ENCODE results near the gene ZNF284. TPM values are rescaled to one million over a fixed set of nuclear protein-coding genes. Genes with fewer than 3 reads are reported as not detected.

Gene ZNF284
- 4.0 TPM for total RNA-seq (ENCODE audit: unreplicated experiment)
- long read RNA-seq, result 0 reads

DNA sequence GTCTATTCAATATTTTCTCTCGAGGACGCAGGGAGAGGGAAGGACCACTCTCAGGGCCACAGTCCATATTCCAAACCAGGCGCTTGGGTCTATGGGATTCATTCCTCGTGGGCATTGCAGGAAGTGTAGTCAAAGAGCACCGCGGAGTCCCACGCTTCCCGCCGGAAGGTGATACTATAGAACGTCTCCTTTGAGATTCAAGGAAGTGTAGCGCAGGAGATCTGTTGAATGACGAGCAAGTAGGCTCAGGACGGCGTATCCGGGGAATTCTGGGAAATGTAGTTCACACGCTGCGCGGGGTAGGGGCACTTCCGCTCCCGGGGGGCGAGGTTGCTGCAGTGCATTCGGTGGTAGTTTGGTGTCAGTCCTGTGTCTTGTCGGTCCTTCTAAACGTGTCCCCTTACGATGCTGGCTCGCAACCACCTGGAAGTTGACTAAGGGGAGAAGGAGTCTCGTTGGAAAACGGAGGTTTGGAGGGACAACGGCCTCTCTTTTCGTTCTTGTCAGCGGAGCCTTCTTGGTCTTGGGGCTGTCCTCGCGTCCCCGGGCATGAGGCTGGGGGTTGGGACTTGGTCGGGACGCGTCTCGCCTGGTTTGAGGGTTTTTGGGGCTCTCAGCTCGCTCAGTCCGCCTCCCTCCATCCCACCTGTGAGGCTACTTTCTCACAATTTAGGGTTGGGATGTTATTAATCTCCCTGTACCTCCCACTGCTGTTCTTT is at the start of gene ZNF284:
TSS of gene ZNF284 (plus strand) at position 336 of the 719 bp plus-strand sequence. CDS start 4,231 bp downstream, outside the sequence.
- peak within 1 kb of the TSS; percentile 65 for H3K27ac Mint-ChIP-seq (ENCODE audit: unreplicated experiment)
- peaks cover 15% of the 10 kb centered on the region for H3K4me1 Mint-ChIP-seq (ENCODE audit: unreplicated experiment)
- peaks cover 5% of the 10 kb centered on the region for H3K27me3 Mint-ChIP-seq (ENCODE audit: unreplicated experiment)
- peak; percentile 74 for DNase-seq (ENCODE audit: low spot score)
- H3K36me3 Mint-ChIP-seq (ENCODE audit: low read depth, unreplicated experiment), result peaks cover 34% of the 10 kb centered on the region
- TF ChIP-seq, protein P1, sequence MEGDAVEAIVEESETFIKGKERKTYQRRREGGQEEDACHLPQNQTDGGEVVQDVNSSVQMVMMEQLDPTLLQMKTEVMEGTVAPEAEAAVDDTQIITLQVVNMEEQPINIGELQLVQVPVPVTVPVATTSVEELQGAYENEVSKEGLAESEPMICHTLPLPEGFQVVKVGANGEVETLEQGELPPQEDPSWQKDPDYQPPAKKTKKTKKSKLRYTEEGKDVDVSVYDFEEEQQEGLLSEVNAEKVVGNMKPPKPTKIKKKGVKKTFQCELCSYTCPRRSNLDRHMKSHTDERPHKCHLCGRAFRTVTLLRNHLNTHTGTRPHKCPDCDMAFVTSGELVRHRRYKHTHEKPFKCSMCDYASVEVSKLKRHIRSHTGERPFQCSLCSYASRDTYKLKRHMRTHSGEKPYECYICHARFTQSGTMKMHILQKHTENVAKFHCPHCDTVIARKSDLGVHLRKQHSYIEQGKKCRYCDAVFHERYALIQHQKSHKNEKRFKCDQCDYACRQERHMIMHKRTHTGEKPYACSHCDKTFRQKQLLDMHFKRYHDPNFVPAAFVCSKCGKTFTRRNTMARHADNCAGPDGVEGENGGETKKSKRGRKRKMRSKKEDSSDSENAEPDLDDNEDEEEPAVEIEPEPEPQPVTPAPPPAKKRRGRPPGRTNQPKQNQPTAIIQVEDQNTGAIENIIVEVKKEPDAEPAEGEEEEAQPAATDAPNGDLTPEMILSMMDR (IDR thresholded peaks at IDR 0.05; ENCODE audit: unreplicated experiment), result no peak
- no peaks in the 10 kb centered on the region for H3K9me3 Mint-ChIP-seq (ENCODE audit: unreplicated experiment)
- H3K4me3 Mint-ChIP-seq (ENCODE audit: unreplicated experiment), result peak within 1 kb of the TSS; percentile 95

DNA sequence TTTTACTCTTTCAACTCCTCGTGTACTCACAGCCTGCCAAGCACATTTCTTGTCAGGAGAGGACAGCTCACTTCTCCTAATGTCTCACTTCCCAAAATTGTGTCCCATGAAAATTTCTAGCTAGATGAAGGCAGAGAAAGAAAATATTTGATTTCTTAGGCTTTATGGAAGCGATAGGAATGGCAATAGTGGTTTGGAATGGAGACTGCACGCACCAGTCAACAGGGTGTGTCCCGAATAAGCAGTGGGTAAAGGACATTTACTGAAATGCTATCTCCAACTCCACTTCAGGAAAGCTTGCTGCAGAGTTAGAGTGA is 47.1 kb upstream of the ZNF284 start:
- DNase-seq (ENCODE audit: low spot score), result no peak
- TF ChIP-seq, protein P1 (IDR thresholded peaks at IDR 0.05; ENCODE audit: unreplicated experiment), result no peak

GRCh38 chr19:44025217-44025936 is 46.6 kb upstream of the ZNF284 start, which contains the start of gene ZNF222:
Gene ZNF222 (plus strand): TSS chr19:44025379. CDS start chr19:44025437, 58 bp downstream.
- DNase-seq (ENCODE audit: low spot score), result peak; percentile 55
- H3K9me3 Mint-ChIP-seq (ENCODE audit: unreplicated experiment), result no peaks in the 10 kb centered on the region
- H3K4me3 Mint-ChIP-seq (ENCODE audit: unreplicated experiment), result peak within 1 kb of the TSS; percentile 99
- H3K27ac Mint-ChIP-seq (ENCODE audit: unreplicated experiment), result peak within 1 kb of the TSS; percentile 93
- TF ChIP-seq, protein P1 (IDR thresholded peaks at IDR 0.05; ENCODE audit: unreplicated experiment), result no peak
- peaks cover 37% of the 10 kb centered on the region for H3K36me3 Mint-ChIP-seq (ENCODE audit: low read depth, unreplicated experiment)
- peaks cover 9% of the 10 kb centered on the region for H3K4me1 Mint-ChIP-seq (ENCODE audit: unreplicated experiment)
- H3K27me3 Mint-ChIP-seq (ENCODE audit: unreplicated experiment), result no peaks in the 10 kb centered on the region

More for the DNA sequence above, 47.1 kb upstream of the ZNF284 start:
- no peaks in the 10 kb centered on the region for H3K27me3 Mint-ChIP-seq (ENCODE audit: unreplicated experiment)
- H3K27ac Mint-ChIP-seq (ENCODE audit: unreplicated experiment), result peak overlapping the region; percentile 93
- peak overlapping the region; percentile 99 for H3K4me3 Mint-ChIP-seq (ENCODE audit: unreplicated experiment)
- H3K4me1 Mint-ChIP-seq (ENCODE audit: unreplicated experiment), result peaks cover 9% of the 10 kb centered on the region
- peaks cover 32% of the 10 kb centered on the region for H3K36me3 Mint-ChIP-seq (ENCODE audit: low read depth, unreplicated experiment)
- H3K9me3 Mint-ChIP-seq (ENCODE audit: unreplicated experiment), result no peaks in the 10 kb centered on the region

DNA sequence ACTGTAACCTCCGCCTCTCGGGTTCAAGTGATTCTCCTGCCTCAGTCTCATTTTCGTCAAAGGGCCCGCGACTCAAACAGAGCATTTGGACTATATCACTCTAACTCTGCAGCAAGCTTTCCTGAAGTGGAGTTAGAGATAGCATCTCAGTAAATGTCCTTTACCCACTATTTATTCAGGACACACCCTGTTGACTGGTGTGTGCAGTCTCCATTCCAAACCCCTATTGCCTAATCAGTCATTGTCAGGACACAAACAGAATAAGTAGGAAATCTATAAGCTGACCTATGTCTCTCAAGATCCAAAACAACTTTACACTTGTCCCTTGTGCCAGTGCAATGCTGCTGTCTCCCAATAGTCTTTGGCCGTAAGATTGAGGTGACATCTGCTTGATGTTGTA is 45.3 kb upstream of the ZNF284 start:
- H3K36me3 Mint-ChIP-seq (ENCODE audit: low read depth, unreplicated experiment), result peaks cover 50% of the 10 kb centered on the region
- no peak for DNase-seq (ENCODE audit: low spot score)
- H3K27ac Mint-ChIP-seq (ENCODE audit: unreplicated experiment), result no peak overlapping the region
- peaks cover 9% of the 10 kb centered on the region for H3K4me1 Mint-ChIP-seq (ENCODE audit: unreplicated experiment)
- no peak overlapping the region for H3K4me3 Mint-ChIP-seq (ENCODE audit: unreplicated experiment)
- TF ChIP-seq, protein P1 (IDR thresholded peaks at IDR 0.05; ENCODE audit: unreplicated experiment), result no peak
- peaks cover 2% of the 10 kb centered on the region for H3K9me3 Mint-ChIP-seq (ENCODE audit: unreplicated experiment)
- no peaks in the 10 kb centered on the region for H3K27me3 Mint-ChIP-seq (ENCODE audit: unreplicated experiment)
